GM21717 (cell line): ENCODE results near the gene NAT9.
A peak's percentile ranks its signal among the peaks of the same experiment; 100 is the strongest.

Experiments used
- ATAC-seq: cut with Tn5 transposase; IDR thresholded peaks from one replicate; pipeline ENCODE4 v1.9.1; 2021; ENCODE audit warnings: mild to moderate bottlenecking, moderate library complexity; ENCODE audit not compliant: unreplicated experiment

Gene NAT9

DNA sequence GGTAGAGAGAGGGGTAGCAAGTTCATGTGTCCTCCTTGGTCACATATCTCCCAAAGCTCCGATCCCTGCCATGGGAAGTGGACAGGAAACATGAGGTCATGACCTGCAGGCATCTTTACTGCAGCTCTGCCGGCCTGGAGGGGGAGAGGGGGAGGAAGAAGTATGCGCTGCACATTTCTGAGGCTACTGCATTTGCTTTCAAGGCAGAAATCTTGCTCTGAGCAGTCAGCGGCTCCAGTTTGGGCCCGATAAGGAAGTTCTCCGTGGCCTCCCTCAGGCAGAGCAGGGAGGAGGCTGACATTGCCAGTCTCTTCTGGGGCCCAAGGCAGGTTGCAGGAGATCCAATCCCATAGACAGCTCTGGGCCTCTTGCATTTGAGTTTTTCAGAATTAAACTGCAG is 29.2 kb downstream of the NAT9 start:
- ATAC-seq, result no peak

DNA sequence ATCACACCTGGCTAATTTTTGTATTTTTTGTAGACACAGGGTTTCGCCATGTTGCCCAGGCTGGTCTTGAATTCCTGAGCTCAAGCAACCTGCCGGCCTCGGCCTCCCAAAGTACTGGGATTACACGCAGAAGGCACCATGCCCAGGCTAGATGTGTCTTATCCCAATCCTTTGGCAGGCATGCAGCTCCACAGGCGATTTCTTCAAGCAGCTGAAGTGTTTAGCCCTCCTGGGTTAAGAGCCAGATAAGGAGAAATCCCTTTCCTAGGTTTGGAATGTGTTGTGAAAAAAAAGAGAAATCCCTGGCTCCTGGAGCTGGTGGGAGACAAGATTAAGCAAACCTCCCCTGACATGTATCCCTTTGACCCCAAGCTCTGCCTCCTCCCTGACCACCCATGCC is 29.8 kb downstream of the NAT9 start:
- ATAC-seq, result no peak

DNA sequence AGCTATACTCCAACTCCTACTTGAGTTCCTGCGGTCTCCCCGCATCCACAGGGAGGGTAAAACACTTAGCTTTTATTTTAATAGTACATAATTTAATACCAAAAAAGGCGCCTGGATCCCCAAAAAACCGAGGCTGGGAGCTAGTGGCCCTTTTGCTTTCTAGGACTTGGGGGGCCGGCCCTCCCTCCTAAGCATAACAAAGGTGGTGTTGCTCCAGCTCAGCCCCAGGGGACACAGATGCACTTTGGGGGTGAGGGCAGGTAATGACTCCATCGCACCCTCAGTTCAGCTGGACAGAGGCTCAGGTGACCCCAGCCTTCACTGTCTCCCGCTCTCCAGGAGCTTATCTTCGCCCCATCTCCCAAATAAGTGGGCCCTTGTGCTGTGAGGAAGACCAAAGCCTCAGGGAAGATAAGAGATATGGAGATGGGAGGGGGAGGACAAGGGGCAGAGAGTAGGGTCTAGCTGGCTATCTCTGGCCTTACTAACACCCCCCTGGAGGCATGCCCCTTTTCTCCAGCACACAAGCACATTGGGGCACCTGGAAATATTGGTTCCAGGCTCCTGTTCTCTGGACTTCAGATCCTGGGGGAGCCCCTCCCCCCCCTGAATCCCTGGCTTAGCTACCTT is 30.5 kb downstream of the NAT9 start:
- ATAC-seq, result no peak

DNA sequence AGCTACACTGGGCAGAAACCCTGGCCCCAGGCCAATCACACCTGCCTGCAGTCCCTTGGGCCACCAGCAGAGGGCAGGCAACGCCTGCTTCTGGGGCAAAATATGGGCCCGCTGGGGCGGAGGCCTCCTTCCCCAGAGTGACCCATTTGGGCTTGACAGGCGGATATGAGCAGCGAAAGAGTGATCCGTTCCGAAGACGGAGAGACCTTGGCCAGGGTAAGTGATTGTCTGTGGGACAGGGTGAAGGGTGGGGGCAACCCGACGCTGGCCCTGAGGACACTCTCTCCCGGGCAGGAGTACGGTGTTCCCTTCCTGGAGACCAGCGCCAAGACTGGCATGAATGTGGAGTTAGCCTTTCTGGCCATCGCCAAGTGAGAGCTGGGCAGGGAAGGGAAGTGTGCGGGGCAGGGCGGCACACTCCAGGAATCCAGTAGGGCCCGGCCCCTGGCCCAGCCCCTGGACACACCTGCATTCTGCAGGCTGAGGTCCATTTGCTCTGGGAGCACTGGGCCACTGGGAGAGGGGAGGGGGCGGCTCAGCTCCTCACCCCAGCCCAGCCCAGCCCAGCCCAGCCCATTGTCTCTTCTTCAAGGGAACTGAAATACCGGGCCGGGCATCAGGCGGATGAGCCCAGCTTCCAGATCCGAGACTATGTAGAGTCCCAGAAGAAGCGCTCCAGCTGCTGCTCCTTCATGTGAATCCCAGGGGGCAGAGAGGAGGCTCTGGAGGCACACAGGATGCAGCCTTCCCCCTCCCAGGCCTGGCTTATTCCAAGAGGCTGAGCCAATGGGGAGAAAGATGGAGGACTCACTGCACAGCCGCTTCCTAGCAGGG is 31.2 kb downstream of the NAT9 start:
- no peak for ATAC-seq

DNA sequence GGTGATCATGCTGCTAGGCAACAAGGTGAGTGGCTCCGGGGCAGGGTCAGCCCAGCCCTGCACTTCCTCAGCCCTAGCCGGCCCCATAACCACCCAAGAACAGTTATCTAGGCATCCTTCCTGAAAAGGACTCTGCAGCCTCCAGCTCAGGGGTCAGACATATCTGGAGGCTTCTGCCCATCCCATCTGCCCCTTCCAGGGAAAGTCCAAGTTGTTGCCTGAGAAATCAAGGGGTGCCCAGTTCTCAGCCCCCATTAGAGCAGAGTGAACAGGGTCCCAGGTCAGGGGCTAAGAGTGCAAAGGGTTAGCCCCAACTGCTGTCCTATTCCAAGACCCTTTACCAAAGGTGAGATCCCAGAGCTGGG is 31.8 kb downstream of the NAT9 start:
- no peak for ATAC-seq

DNA sequence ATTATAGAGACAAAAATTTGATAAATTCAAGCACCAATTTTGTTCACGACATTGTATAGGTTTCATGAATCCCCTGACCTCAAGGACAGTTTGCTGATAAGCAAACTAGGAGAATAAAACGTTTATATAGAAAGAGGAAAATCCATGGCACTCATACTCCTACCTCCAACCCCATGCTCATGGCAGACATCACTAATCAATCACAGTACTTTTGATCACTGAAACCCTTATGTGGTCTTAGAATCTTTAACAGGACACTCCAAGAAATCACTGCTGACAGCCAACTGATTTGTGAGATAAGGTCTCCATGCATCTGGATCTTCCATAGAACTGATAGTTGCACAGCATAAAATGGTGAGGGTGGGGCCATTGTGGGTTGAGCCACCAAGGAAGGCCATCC is 32.4 kb downstream of the NAT9 start:
- ATAC-seq, result no peak

DNA sequence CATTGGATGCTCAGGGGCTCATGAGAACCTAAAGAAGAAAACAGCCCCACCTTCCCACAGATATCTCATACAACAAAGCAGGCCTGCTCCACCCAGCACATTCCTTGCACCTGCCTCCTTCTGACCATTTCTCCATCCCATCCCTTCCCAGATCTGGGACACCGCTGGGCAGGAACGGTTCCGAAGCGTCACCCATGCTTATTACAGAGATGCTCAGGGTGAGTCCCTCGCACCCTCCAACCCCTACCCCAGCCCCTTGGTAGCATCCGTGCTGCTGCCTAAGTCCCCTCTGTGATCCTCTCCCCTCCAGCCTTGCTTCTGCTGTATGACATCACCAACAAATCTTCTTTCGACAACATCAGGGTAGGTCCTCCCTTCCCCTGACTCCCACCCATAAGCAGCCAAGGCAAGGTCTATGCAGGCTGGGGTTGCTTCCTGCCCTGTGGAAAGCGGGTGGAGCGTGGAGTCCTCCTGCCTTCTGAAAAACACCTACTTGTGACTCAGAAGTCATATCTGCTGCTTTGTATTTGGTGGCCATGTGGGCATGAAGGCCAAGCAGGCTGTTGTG is 33.1 kb downstream of the NAT9 start:
- no peak for ATAC-seq

DNA sequence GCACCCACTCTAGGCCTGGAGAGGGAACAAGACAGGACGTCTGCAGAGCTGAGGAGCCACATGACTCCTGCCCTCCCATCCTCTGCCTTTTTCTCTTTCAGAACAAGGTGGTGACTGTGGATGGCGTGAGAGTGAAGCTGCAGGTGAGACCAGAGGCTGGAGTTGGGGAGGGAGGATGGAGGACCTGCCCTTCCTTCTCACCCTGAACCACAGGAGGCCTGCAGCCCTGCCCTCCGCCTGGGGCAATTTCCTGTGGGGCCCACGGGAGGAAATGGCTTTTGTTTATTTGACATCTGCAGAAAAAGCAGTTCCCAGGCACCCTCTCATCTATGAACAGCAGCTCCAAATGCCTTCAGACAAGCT is 34.0 kb downstream of the NAT9 start:
- no peak for ATAC-seq

DNA sequence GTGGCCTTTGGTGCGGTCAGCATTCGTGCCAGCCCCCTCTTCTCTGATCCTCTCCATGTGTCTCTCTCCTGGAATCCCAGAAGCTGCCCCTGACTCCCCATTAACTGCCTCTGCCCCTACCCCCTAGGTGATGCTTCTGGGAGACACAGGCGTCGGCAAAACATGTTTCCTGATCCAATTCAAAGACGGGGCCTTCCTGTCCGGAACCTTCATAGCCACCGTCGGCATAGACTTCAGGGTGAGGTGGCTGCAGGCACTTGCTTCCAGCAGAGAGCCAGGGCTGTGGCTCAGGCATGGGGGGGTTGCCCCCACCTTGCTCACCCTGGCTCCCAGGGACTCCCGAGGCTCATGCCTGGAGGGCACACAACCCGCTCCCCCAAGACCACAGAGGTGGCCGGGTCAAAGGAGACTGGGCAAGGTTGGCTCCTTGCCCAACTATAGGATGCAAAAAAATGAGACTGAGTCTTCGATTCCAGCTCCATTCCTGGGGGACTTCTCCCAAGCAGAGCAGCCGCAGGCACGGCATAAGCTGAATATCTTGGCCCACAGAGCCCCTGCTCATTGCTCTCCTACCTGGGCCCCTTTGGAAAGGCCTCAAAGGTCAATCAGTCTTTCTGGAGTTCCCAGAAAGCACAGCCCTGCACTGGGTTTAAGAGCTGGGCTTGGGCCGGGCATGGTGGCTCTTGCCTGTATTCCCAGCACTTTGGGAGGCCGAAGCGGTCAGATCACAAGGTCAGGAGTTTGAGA is 35.3 kb downstream of the NAT9 start:
- ATAC-seq, result no peak

DNA sequence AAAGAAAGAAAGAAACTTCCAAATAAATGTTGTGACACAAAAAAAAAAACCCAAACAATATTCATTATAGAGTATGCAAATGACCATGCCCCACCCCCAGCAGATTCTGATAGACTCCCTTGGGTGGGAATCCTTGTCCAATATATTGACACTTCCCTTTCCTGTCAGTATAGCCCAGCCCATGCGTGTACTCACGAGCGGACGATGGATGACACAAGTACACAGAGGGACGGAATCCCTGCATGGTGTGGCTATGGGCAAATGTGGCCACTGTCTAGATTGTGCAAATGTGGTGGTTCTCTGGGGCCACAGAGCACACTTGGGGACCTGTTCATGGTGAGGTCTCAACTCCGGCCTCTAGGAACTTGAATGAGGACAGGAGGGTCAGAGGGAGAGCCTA is 36.0 kb downstream of the NAT9 start:
- ATAC-seq, result no peak

DNA sequence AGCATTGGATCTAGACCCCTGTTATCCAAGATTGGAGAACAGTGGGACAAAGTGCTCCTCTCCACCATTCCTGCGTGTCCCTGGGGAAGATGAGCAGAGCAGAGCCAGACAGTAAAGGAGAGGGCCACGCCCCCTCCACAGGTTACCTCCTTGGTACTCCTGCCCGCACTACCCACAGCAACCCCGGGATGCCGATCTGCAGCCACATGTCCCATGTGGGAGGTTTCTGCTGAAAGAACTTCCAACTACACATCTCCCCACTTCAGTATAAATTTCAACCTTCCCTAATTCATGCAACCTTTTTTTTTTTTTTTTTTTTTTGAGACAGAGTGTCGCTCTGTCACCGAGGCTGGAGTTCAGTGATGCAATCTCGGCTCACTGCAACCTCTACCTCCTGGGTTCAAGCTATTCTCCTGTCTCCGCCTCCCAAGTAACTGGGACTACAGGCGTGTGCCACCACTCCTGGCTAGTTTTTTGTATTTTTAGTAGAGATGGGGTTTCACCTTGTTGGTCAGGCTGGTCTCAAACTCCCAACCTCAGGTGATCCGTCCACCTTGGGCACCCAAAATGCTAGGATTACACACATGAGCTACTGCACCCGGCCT is 36.8 kb downstream of the NAT9 start:
- ATAC-seq, result no peak

DNA sequence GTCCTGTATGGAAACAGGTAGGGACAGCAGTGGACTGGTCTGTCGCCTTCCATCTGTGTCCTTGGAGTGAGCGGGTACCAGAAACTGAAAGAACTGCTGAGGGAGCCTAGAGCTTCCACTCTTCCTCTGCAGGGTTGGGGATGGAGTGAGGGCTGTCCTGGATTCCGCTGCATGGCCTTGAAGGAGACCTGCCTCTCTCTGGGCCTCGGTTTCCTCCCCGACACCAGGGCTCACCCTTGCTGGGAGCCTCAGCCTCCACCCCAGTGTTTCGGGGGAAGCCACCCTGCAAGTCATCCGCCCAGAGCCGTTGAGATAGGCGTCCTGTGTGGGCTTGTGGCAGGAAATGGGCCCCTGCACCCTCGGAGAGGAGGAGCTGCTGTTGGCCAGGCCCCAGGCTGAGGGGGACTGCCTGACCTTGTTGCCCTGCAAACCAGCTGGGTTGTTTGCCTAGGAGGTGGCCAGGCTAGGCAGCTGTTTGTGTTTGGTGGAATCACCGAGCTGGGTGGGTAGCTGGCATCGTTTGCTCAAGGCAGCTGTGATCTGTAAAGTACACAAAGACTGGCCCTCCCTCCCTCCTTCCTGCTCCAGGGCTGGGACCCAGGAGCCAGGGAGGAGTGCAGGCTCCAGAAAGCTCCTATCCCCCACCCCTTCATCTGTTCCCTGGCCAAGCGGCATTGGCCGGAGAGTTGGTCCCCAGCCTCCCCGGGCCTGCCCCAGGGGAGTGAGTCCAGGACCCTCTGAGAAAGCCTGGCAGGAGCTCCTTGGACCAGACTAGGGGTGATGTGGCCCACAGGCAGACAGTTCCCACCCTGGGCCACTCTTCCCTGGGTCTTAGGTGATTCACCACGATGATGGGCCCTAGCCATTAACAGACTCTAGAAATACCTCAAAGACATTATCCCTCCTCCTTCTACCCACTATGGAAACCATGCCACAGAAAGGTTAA is 37.8 kb downstream of the NAT9 start:
- peak; percentile 46 for ATAC-seq

DNA sequence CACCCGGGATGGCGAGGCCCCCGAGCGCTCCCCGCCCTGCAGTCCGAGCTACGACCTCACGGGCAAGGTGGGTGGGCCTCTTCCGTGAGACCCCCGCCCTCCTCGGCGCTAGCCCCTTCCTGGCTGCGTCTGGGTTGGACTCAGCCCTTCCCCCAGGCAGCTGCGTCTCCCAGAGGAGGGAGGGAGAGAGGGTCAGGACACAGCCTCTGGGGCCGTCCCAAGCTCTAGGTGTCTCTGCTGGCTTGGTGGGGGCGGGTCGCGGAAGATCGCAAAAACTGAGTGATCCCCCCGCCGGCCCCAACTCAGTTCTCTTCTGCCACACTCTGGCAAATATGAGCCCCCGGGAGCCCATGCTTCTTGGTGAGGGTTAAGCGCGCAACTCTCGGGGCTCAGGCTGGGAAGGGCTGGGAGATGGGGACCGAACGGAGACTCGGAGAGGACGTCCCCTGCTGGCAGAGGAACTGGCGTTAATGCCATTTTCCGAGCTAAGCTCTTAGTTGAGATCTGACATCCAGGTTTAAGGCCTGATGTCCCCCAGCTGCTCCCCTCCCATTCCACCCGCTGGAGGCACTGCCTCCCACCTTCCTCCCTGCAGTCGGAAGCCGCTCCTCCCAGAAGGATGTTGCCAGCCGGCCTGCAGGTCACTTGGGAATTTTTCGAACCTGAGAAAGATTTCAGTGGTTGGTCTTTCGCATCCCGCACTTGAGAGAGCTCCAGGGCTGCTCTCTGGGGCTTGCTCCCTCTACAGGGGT is 38.7 kb downstream of the NAT9 start:
- ATAC-seq, result no peak

DNA sequence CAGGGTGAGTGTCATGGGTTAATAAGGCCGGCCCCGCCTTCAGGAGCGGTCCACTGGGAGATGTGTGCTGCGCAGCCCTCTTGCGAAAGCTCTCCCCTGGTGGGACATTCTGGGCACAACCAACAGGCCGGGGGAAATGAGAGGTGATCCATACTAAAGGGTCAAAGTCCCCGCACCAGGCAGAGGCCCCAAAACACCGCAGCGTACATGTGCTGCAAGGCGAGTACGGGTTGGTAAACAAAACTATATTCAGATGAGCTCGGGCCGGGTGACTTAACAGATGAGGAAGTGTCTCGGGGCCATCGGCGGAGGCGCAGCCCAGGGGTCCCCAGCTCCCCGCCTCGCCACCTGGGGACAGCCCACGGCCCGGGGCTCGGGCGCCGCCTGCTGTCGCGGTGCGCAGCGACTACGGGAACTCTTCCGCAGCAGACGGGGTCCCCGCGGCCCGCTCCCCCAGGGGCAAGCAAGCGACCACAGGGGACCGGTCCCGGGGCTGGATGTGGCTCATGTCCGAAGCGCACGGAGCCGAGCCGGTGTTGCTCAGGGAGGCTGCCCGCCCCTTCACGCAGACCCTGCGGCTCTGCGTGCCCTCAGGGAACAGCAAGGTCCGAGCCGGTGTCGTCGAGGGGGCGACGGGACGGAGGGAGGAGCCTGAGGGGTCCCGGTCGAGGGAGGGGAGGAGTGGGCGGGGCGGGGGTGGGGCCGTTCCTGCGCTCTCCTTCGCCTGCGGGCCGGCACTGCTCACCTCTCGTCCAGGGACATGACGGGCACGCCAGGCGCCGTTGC is 39.4 kb downstream of the NAT9 start, which contains the start of gene RAB37:
Gene RAB37 (plus strand): TSS at position 744 of the 786 bp plus-strand sequence. CDS start 17 bp downstream, at position 761.
- ATAC-seq, result no peak

DNA sequence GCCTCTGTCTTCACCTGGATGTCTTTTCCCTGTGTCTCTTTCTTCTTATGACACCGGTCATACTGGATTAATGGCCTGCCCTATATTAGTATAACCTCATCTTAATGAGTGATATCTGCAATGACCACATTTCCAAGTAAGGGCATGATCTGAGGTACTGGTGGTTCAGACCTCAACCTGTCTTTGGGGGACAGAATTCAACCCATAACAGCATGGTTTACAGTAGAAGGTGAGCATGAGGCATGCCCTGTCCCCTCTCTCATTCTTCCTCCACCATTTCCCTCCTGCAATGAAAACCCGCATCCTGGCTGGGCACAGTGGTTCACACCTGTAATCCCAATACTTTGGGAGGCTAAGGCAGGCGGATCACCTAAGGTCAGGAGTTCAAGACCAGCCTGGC is 41.9 kb downstream of the NAT9 start:
- no peak for ATAC-seq

DNA sequence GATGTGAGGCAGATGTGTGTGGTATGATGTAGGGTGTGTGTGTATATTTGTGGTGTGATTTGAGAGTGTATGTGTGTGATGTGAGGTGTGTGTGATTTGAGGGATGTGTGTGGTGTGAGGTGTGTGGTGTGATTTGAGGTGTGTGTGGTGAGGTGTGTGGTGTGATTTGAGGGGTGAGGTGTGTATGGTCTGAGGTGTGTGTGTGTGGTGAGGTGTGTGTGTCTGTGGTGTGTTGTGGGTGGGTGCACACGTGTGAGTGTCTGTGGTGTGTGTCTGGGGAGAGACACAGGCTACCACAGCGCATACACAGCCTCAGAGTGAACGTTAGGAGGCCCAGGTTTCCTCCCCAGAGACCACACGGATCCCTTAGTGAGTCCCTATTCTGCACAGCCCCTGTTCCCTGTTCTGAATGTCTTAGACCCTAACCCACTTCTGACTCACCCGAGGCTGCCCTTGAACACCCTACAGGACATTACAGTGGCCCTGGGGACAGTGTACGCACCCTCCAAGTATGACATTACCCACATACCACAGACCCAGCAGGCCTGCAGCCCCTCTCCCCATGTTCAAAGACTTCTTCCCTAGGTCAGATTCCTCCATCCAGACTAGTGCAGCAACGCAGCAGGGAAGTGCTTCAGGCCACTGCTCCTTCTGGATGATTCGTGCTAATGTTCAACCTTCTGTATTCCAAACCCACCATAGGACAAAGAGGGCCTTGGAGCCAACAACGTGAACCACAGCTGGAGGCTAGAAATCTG is 42.6 kb downstream of the NAT9 start:
- no peak for ATAC-seq

DNA sequence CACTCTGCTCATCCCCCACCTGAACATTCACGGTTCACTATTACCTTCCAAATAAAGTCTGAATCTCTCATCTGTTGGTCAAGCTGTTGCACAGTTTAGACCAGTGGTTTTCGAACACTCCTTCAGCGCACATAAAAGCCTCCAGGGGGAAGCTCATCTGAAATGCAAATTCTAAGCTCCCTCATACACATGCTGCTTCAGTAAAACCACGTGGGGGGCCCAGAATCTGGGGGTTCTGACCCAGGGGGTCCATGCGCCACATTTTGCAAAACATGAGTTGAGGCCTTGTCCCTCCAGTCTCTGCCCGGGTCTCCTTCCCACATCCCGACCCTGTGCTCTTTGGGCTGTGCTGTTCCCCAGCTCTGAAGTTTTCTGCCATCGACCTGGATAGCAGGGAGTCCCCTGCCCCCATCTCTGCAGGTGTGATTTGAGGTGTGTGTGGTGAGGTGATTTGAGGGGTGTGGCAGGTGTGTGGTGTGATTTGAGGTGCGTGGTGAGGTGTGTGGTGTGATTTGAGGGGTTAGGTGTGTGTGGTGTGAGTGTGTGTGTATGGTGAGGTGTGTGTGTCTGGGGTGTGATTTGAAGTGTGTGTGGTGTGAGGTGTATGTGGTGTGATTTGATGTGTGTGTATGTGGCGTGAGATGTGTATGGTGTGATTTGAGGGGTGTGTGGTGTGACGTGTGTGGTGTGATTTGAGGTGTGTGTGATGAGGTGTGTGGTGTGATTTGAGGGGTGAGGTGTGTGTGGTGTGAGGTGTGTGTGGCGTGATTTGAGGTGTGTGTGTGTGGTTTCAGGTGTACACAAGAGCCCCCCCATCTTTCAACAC is 43.9 kb downstream of the NAT9 start:
- ATAC-seq, result no peak
